GM15510 (cell line): ENCODE data around the gene SREK1IP1.

Source experiments
- POLR2A ChIP-seq: IDR thresholded peaks from 3 replicates; pipeline ENCODE4 v1.6.1; 2011; ENCODE audit warnings: borderline replicate concordance; ENCODE audit not compliant: insufficient read length; ENCODE audit errors: extremely low read depth

The SREK1IP1 gene

GRCh38 chr5:64768358-64769312 is at the start of gene SREK1IP1, which contains the start of gene CWC27:
Gene SREK1IP1 (minus strand): TSS chr5:64768691. CDS start chr5:64768517, 174 bp downstream.
Gene CWC27 (plus strand): TSS chr5:64768930. CDS start chr5:64769147, 217 bp downstream.
- TF ChIP-seq POLR2A, result peak; percentile 69

- TF ChIP-seq POLR2A, result no peak
Measured at GRCh38 chr5:64818245-64818644, 49.8 kb upstream of the SREK1IP1 start.

DNA sequence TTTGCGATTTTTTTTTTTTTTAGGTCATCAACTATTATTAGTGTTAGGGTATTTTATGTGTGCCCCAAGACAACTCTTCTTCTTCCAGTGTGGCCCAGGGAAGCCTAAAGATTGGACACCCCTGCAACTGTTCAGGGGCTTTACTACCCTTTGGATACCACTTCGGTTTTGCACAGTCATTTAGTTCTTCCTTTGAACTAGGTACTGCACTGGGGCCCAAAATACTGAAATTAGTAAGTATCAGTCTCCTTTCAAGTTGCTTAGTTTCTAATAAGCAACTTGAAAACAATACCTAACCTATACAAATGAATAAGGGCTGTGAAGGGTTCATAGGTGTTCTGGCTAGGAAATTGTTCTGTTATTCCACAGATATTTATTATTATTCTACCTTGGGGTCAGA is 45.6 kb upstream of the SREK1IP1 start:
- no peak for TF ChIP-seq POLR2A

- no peak for TF ChIP-seq POLR2A
Measured at GRCh38 chr5:64811050-64811640, 42.7 kb upstream of the SREK1IP1 start.

DNA sequence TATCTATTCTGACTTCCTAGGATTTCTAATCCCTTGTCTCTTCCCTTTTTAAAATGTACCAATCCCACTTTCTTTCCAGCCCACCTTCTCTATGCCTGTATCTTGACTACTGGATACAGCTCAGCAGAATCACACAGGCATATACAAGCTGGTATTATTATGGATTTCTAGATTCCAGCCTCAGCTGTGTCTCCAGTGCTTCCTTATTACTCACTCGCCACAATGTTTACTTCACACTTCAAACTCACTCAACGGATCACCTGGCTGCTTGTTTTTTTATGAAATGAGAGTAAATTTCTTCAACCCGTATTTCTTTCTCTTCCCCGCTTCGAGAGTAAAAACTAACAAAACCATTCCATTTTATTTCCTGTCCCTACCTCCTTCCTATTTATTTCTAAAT is 39.0 kb upstream of the SREK1IP1 start:
- TF ChIP-seq POLR2A, result no peak

DNA sequence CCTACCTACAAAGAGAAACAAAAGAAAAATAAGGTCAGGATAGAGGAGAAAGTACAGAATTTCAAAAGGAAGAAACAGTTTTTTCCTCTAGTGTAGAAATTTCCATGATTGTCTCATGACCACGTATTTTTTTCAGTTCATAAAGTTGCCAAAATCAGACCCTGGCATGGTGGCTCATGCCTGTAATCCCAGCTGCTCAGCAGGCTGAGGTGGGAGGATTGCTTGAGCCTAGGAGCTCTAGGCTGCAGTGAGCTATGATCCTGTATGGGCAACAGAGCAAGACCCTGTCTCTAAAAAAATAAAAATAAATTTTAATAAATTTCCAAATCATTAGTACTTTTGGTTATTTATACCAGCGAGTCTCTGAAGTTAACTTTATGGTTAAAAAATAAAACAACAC is 38.0 kb upstream of the SREK1IP1 start:
- no peak for TF ChIP-seq POLR2A

DNA sequence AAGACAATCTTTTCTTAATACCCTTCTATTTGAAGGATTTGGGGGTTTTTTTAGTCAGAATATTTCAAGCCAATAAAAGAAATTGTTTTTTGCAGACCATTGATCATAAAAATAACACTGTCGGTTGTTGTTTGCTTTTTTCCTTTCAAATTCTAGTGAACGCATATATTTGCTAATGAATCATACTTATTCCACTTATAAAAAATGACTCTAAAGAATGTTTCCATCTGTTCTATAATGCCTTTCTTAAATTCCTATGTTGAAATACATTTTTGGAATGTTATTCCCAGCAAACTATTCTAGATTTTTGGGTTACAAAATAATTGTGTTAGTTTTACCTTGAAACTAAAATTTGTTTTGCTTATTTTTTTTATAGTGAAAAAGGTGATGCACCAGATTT is 32.4 kb upstream of the SREK1IP1 start:
- no peak for TF ChIP-seq POLR2A

- TF ChIP-seq POLR2A, result no peak
Measured at GRCh38 chr5:64796301-64796700, 27.8 kb upstream of the SREK1IP1 start.

DNA sequence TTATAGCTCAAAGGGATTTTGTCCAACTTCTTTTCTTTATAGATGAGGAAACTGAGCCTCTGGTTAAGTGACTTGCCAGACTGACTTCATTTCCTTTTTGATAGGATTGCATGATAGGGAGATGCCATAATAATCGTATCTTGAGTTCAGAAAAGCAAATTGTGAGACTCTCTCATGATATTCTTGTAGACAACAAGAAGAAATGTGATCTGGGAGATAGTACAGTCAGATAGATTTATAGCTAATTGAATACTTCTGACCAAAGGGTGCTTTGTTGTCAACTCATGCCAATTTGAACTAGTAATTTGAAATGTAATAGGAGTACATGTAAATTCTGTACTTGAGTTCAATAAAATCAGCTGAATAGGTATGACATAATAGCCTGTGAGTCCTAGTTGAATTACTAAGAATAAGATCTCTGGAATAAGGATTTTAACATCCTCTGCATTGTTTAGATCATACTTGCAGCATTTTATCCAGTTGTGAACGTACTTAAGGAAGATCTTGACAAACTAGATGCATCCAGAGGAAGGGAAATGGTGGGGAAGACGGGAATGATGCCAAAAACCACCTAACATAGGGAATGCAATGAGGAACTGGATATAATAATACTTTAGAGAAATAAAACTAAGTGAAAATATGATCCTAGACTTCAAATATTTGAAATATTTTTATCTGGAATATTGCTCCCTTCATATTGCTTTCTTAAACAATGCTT is 25.7 kb upstream of the SREK1IP1 start:
- no peak for TF ChIP-seq POLR2A

DNA sequence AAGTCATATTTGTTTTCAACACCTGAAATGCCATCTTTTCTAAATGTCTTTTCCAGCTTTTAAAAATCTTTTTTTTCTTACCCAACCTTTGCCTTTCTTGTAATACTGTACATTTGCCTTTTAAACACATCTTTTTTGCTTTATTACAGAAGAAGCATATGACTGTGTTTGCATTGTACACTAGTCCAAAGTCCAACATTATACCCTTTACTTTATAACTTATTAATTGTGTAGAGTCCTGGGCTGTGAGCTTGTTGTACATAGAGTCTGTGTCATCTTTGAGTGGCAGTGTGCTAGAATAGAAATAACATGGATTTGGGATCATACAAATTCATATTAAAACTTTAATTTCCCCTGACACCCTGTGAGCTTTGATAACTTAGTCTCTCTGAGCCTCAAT is 24.0 kb upstream of the SREK1IP1 start:
- no peak for TF ChIP-seq POLR2A

DNA sequence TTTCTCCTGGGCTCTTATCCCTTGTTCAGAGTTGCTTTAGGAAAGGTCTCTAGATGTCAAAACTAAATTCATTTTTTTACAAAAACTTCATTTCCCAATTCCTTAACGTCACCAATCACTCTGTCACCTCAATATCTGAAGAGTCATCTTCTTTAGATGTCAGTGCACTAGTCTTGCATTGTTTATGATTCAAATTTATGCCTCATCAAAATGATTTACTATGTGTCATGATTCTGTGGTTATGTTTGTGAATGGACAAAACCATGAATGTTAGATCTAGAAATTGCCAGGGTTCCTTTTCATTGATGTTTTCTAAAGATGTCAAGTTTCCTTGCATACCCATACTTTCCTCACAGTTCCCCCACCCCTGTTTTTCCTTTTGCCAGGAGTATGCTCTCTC is 21.7 kb upstream of the SREK1IP1 start:
- TF ChIP-seq POLR2A, result no peak

GRCh38 chr5:64789457-64789856 is 21.0 kb upstream of the SREK1IP1 start:
- no peak for TF ChIP-seq POLR2A

DNA sequence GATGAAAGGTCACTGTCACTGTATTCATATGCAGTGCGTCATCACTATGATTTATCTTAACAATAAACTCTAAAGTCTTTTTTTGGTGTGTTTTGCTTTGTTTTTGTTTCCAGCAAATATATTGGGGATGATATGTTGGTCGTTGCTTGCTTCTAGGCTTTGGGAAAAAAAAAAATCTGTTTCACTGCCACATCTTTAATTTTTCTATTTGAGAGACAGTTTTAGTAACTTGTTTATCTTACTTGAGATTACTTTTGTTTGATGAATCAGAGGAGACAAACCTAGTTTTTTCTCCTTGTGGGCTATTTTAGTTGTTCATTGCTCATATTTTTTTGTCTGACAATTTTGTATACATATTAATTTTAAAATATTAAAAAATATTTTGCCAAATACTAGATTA is 19.7 kb upstream of the SREK1IP1 start:
- TF ChIP-seq POLR2A, result no peak

DNA sequence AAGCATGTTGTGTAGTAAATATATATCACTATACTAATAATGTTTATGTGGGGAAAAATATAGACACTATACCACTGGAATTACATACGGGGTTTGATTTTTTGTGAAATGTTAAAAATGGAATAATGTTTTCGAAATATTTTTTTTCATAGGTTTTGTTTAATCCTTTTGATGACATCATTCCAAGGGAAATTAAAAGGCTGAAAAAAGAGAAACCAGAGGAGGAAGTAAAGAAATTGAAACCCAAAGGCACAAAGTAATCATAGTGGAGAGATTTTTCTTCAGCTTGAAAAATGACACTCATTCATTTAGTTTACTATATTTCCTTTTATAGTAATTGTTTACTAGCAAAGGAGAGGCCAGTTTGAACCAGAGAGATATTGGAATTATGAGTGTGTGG is 17.9 kb upstream of the SREK1IP1 start:
- no peak for TF ChIP-seq POLR2A

DNA sequence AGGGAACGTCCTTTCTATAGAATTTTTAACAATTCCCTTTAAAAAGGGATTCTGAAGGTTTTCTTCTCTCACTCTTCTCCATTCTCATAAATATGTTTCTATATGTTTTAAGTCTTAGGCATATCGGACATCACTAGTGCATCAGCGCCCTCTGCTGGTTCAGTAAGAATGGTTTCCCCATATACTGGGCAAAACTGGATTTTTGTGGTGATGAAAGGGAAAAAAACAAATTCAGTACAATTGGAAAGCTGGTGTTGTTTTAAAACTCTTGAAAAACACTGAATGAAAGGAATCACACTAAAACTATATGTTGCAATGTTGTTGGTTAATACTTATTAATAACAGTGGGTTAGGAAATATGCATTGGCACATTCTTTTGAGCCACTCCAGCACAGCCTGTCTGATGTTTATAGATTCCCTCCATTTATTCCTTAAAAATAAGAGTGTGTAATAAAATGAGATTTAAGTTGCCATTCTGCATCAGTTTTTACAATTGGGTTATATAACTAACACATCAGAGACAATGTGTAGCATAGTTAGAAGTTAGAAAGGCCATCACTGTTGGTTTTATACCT is 16.0 kb upstream of the SREK1IP1 start:
- no peak for TF ChIP-seq POLR2A
